ENCODE measurements around the gene IPO7.

DNA sequence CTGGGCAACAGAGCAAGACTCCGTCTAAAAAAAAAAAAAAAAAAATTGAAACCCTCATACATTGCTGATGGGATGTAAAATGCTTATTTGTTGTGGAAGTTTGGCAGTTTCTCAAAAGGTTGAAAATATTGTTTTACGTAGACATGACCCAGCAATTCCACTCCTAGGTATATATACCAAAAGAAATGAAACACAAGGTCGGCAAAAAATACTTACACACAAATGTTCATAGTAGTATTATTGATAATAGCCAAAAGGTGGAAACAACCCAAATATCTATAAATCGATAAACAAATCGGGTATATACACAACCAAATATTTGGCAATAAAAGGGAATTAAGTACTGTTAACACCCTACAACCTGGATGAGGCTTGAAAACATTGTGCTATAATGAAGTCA lies 71.3 kb downstream of the IPO7 start:
- TF ChIP-seq POLR2A (IDR thresholded peaks at IDR 0.05; ENCODE audit: low read depth, low read length) (no peak), POLR2AphosphoS5 (IDR thresholded peaks at IDR 0.05; ENCODE audit: low read depth, low read length) (no peak), SPI1 (IDR thresholded peaks at IDR 0.05; ENCODE audit: low read depth, low read length) (no peak), TAF1 (IDR thresholded peaks at IDR 0.05; ENCODE audit: low read depth, low read length) (no peak)
